ENCODE measurements around the gene FOXS1.

Gene FOXS1

DNA sequence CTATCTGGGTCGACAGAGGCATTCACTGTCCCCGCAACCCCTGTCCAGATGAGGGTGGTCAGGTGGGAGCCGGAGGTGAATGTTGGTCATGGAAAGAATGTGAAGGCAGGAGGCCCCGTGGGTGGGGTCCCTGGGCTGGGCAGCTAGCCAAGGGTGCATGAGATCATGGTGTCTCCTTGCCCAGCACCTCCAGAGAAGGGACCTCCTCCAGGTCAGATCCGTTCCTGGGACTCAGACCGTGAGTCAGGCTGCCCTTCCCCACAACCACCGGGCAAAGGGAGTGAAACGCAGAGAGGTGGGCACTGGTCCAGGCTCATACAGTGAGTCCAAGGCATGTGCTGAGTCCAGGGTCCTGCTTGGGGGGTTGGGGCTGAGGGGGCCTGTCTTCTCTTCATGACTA, 3.5 kb downstream of the FOXS1 start:
- Histone ChIP-seq H3K36me3 (no peaks in the 10 kb centered on the region), H3K4me3 (ENCODE audit: low read depth in 1 of 2, low read length in 1 of 2) (no peak overlapping the region), H3K4me1 (ENCODE audit: control insufficient read depth in 1 of 2, insufficient read depth in 1 of 2, low read depth in 1 of 2, low read length in 1 of 2) (peaks cover 12% of the 10 kb centered on the region in 2 experiments), H3K9me3 (no peaks in the 10 kb centered on the region), H3K27me3 (no peaks in the 10 kb centered on the region), H3K27ac (no peak overlapping the region)
- TF ChIP-seq, protein P1, sequence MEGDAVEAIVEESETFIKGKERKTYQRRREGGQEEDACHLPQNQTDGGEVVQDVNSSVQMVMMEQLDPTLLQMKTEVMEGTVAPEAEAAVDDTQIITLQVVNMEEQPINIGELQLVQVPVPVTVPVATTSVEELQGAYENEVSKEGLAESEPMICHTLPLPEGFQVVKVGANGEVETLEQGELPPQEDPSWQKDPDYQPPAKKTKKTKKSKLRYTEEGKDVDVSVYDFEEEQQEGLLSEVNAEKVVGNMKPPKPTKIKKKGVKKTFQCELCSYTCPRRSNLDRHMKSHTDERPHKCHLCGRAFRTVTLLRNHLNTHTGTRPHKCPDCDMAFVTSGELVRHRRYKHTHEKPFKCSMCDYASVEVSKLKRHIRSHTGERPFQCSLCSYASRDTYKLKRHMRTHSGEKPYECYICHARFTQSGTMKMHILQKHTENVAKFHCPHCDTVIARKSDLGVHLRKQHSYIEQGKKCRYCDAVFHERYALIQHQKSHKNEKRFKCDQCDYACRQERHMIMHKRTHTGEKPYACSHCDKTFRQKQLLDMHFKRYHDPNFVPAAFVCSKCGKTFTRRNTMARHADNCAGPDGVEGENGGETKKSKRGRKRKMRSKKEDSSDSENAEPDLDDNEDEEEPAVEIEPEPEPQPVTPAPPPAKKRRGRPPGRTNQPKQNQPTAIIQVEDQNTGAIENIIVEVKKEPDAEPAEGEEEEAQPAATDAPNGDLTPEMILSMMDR (IDR thresholded peaks at IDR 0.05), result no peak

DNA sequence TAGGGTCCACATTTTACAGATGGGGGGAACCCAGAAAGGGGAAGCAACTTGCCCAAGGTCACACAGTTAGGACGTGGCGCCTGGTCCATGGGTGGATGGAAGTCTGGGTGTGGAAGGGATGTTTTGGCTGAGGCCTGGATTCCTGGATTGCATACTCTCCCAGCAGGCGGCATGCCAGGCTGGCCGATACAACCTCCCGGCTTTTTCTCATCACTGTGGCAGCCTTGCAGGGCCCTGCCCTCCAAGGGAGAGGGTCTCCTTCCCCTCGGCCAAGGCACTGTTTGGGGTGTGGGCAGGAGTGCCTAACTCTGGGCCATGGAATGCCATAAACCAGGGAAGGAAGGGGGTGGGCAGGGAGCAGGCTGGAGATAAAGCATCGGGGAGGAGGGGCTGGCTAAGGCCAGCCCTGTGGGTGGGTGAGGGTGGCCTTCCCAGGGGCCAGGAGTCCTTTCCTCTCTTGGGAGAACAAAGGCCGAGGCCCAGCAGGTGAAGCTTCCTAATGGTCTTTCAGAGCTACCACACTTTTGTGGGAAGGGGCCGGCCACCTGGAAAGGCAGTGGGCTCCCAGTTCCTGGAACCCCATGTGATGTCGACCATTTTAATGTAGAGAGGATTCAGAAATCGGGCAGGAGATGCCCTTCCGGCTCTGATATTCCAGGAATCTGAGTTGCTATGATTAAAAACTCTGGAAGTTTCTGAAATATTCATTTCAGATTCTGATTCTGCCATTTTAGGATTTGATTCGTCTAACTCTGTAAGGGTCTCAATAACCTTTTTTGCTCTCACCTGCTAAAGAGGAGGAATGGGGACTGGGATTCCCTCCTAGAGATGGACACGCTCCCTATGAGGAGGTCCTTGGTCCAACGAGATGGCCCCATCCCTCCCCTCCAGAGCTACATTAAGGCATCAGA, 4.2 kb downstream of the FOXS1 start:
- H3K36me3 ChIP-seq, result no peaks in the 10 kb centered on the region
- TF ChIP-seq, protein P1 (IDR thresholded peaks at IDR 0.05), result no peak
- no peaks in the 10 kb centered on the region for H3K9me3 ChIP-seq
- H3K4me1 ChIP-seq (ENCODE audit: control insufficient read depth in 1 of 2, insufficient read depth in 1 of 2, low read depth in 1 of 2, low read length in 1 of 2), result peaks cover 16 to 18% of the 10 kb centered on the region in 2 experiments
- no peak overlapping the region for H3K27ac ChIP-seq
- no peaks in the 10 kb centered on the region for H3K27me3 ChIP-seq
- no peak overlapping the region for H3K4me3 ChIP-seq (ENCODE audit: low read depth in 1 of 2, low read length in 1 of 2)

DNA sequence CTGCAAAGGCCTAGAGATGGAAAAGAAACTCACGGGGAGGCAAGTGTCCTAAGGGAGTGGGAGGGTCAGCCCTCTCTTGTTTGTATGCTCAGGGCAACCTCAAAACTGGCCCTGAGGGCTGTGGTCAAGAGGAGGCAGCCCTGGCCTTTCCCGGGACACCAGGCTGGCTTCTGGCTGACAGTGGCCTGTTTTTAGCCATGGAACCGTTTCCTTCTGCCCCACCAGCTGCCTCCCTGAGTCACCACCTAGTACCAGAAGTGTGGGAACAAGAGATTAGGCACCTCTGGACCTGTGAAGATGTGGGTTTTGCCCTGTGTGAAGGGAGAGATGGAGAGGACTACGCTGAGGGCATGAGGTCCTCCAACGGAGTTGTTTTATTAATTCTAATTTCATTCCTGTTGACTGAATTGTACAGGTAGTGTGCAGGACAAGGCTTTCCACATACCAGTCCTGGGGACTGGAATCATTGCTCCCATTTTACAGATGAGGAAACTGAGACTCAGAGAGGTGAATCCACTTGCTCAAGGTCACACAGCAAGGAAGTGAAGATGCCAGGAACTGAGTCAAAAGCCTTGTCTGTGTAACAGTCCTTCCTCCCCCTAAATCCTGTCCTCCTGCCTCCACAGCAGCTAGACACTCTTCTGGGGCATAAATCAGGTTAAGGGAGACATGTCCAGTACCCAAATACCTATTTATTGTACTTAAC, 5.5 kb downstream of the FOXS1 start:
- H3K27me3 ChIP-seq, result peaks cover 7% of the 10 kb centered on the region
- H3K4me1 ChIP-seq (ENCODE audit: control insufficient read depth in 1 of 2, insufficient read depth in 1 of 2, low read depth in 1 of 2, low read length in 1 of 2), result peaks cover 23% of the 10 kb centered on the region in 2 experiments
- H3K4me3 ChIP-seq (ENCODE audit: low read depth in 1 of 2, low read length in 1 of 2), result no peak overlapping the region
- TF ChIP-seq, protein P1 (IDR thresholded peaks at IDR 0.05), result no peak
- no peaks in the 10 kb centered on the region for H3K9me3 ChIP-seq
- H3K27ac ChIP-seq, result no peak overlapping the region
- no peaks in the 10 kb centered on the region for H3K36me3 ChIP-seq

DNA sequence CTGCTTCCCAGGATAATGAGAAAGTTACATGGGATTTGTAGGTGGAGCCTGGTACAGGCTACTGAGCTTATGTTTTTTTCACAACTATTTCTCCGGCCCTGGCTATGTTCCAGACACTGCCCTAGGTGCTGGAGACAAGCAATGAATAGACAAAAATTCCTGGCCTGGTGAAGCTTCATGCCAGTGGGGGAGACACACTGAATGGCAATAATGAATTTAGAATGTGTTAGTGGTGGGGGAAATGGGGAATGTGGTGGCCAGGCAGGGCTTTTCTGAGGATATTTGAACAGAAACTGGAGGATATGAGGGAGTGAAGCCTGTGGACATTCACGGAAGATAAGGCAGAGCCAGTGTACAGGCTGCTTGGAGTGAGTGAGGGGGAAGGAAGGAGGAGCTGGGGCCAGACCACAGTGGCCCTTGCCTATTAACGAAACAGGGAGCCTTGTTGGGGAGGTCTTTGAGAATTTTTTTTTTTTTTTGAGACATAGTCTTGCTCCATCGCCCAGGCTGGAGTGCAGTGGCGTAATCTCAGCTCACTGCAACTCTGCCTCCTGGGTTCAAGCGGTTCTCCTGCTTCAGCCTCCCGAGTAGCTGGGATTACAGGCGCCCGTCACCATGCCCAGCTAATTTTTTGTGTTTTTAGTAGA, 6.6 kb downstream of the FOXS1 start:
- Histone ChIP-seq H3K4me1 (ENCODE audit: control insufficient read depth in 1 of 2, insufficient read depth in 1 of 2, low read depth in 1 of 2, low read length in 1 of 2) (peaks cover 23% of the 10 kb centered on the region in 2 experiments), H3K27me3 (peaks cover 7% of the 10 kb centered on the region)
- TF ChIP-seq, protein P1 (IDR thresholded peaks at IDR 0.05), result no peak

DNA sequence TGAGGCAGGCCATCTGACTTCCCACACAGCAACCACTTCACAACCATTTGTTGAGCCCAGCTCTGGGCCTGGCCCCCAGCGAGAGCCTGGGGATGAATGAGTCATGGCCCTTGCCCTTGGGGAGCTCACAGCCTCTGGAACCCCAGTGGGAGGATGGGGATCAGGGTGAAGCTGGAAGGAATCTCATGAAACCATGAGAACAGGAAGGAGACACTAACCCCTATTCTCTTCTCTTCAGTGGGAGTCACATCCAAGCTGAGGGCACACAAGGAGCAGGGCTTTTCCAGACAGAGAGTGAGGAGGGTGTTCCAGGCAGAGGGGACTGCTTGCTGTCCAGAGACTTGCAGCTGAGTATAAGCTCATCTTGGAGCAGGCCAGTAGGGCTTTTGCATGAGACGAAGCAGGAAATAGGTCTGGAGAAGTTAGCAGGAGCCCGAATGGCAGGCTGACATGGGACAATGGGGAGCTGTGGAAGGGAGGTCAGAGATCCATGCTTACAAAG, 7.5 kb downstream of the FOXS1 start:
- Histone ChIP-seq H3K9me3 (no peaks in the 10 kb centered on the region), H3K27ac (no peak overlapping the region), H3K27me3 (peaks cover 7% of the 10 kb centered on the region), H3K36me3 (no peaks in the 10 kb centered on the region), H3K4me1 (ENCODE audit: control insufficient read depth in 1 of 2, insufficient read depth in 1 of 2, low read depth in 1 of 2, low read length in 1 of 2) (peaks cover 23% of the 10 kb centered on the region in 2 experiments), H3K4me3 (ENCODE audit: low read depth in 1 of 2, low read length in 1 of 2) (no peak overlapping the region)
- TF ChIP-seq, protein P1 (IDR thresholded peaks at IDR 0.05), result no peak

More for the DNA sequence above, 6.6 kb downstream of the FOXS1 start:
- Histone ChIP-seq H3K27ac (no peak overlapping the region), H3K9me3 (no peaks in the 10 kb centered on the region), H3K4me3 (ENCODE audit: low read depth in 1 of 2, low read length in 1 of 2) (no peak overlapping the region), H3K36me3 (no peaks in the 10 kb centered on the region)
